BE2C (cell line): ENCODE data around the gene TAS2R30.

ENCODE experiments used
- DNase-seq: peaks from one replicate; pipeline ENCODE4 v3.0.0-alpha.2; 2020
- H3K27me3 ChIP-seq: fragments of 250-450 bp; sonication (Bioruptor Pico); 2 replicates; pipeline ENCODE4 v1.5.1; 2020; ENCODE audit warnings: mild to moderate bottlenecking
- H3K36me3 ChIP-seq: fragments of 250-450 bp; sonication (Bioruptor Pico); 2 replicates; pipeline ENCODE4 v1.5.1; 2020; ENCODE audit warnings: mild to moderate bottlenecking
- H3K4me1 ChIP-seq: fragments of 250-450 bp; sonication (Bioruptor Pico); 2 replicates; pipeline ENCODE4 v1.5.1; 2020
- H3K4me3 ChIP-seq: 2 replicates; pipeline ENCODE4 v1.5.1; 2011; ENCODE audit warnings: low read depth, low read length
- H3K9me3 ChIP-seq: fragments of 250-450 bp; sonication (Bioruptor Pico); 2 replicates; pipeline ENCODE4 v1.5.1; 2020
- CTCF ChIP-seq: IDR thresholded peaks from 2 replicates; pipeline ENCODE4 v1.5.1; 2012; ENCODE audit warnings: mild to moderate bottlenecking, low read depth, low read length

The TAS2R30 gene

DNA sequence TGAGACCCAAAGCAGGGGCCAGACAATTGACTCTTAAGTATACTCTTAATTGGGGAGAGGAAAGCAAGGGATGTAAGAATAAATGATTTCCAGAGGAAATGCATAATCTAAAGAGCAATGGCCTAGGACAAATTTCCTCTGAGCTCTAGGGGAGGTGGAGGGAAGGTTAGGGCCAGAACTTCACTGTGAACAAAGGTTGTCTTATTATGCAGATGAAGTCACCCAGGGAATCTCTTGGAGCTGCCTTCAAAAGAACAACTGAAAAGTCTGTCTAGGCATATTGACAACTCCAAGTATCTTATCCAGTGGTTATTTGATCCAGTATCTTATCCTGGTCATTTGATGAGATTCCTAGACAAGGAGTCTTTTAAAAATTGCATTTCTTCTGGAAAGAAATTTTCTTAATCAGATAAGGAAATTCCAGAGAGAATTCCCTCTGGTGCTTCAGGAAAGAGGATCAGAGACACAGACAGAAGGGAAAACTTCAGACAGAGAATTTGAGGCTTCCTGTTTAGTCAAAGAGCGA, 20.0 kb upstream of the TAS2R30 start:
- Histone ChIP-seq H3K4me3 (no peak overlapping the region), H3K9me3 (no peaks in the 10 kb centered on the region), H3K36me3 (no peaks in the 10 kb centered on the region; the same call in 1 of the 2 replicates), H3K27me3 (no peaks in the 10 kb centered on the region), H3K4me1 (no peaks in the 10 kb centered on the region)
- DNase-seq = no peak
- TF ChIP-seq CTCF = no peak

GRCh38 chr12:11152725-11153124, 18.3 kb upstream of the TAS2R30 start:
- Histone ChIP-seq H3K9me3 (no peaks in the 10 kb centered on the region), H3K27me3 (no peaks in the 10 kb centered on the region), H3K36me3 (no peaks in the 10 kb centered on the region; the same call in 1 of the 2 replicates), H3K4me1 (no peaks in the 10 kb centered on the region), H3K4me3 (no peak overlapping the region)
- DNase-seq = no peak
- no peak for TF ChIP-seq CTCF

- Histone ChIP-seq H3K4me3 (no peak overlapping the region), H3K27me3 (no peaks in the 10 kb centered on the region), H3K4me1 (no peaks in the 10 kb centered on the region), H3K36me3 (no peaks in the 10 kb centered on the region), H3K9me3 (no peaks in the 10 kb centered on the region)
- no peak for DNase-seq
- TF ChIP-seq CTCF = no peak
These were observed 16.4 kb upstream of the TAS2R30 start for GRCh38 chr12:11150832-11151231.

- Histone ChIP-seq H3K27me3 (no peaks in the 10 kb centered on the region), H3K4me1 (no peaks in the 10 kb centered on the region), H3K9me3 (no peaks in the 10 kb centered on the region), H3K36me3 (peaks cover 5% of the 10 kb centered on the region; the same call in 1 of the 2 replicates), H3K4me3 (no peak overlapping the region)
- no peak for DNase-seq
- TF ChIP-seq CTCF = no peak
These were observed 13.0 kb upstream of the TAS2R30 start for GRCh38 chr12:11147420-11147819.

- DNase-seq = no peak
- Histone ChIP-seq H3K9me3 (no peaks in the 10 kb centered on the region), H3K36me3 (peaks cover 5% of the 10 kb centered on the region), H3K4me1 (no peaks in the 10 kb centered on the region), H3K4me3 (no peak overlapping the region), H3K27me3 (no peaks in the 10 kb centered on the region)
- TF ChIP-seq CTCF = no peak
These were observed 9.9 kb upstream of the TAS2R30 start for GRCh38 chr12:11144297-11144696.

GRCh38 chr12:11143352-11143751, 8.9 kb upstream of the TAS2R30 start:
- H3K9me3 ChIP-seq = no peaks in the 10 kb centered on the region
- no peak for DNase-seq
- H3K4me1 ChIP-seq = no peaks in the 10 kb centered on the region
- H3K27me3 ChIP-seq = no peaks in the 10 kb centered on the region
- TF ChIP-seq CTCF = no peak
- no peak overlapping the region for H3K4me3 ChIP-seq
- peaks cover 5% of the 10 kb centered on the region for H3K36me3 ChIP-seq
